Kidney (tissue), 14 donors: ENCODE data around the gene AFF3. TPM values are rescaled to one million over a fixed set of nuclear protein-coding genes. Genes with fewer than 3 reads are reported as not detected.

Experiments used
- DNase-seq, 5 donors: peaks; one replicate each; pipeline ENCODE4 v3.0.0-alpha.2; 2013 to 2020
- FAIRE-seq: peaks from 2 replicates; lab custom pipeline; 2012; peaks lifted over from hg19 to GRCh38; lab: Jason Lieb, UNC
- H3K27ac ChIP-seq, 2 donors: one replicate each; pipeline ENCODE4 v1.7.0; 2013; ENCODE audit warnings: low read depth in 2 of 2, low read length in 2 of 2, inconsistent platforms in 1 of 2
- H3K27me3 ChIP-seq: one replicate; pipeline ENCODE4 v1.7.1; 2013; ENCODE audit warnings: low read length, inconsistent platforms; ENCODE audit not compliant: control insufficient read depth, insufficient read depth
- H3K36me3 ChIP-seq, 3 donors: one replicate each; pipeline versions ENCODE4 v1.7.0 to v1.7.1; 2013; ENCODE audit warnings: low read length in 3 of 3, control low read depth in 1 of 3, inconsistent platforms in 1 of 3; ENCODE audit not compliant: insufficient read depth in 3 of 3, control insufficient read depth in 2 of 3
- H3K4me1 ChIP-seq, 3 donors: one replicate each; pipeline versions ENCODE4 v1.7.0 to v1.7.1; 2013; ENCODE audit warnings: low read length in 3 of 3, inconsistent platforms in 1 of 3, low read depth in 1 of 3; ENCODE audit not compliant: control insufficient read depth in 2 of 3, insufficient read depth in 2 of 3
- H3K4me3 ChIP-seq, 3 donors: one replicate each; pipeline versions ENCODE4 v1.7.0 to v1.8.1; 2013; ENCODE audit warnings: low read length in 3 of 3, control low read depth in 1 of 3, inconsistent platforms in 1 of 3
- H3K9ac ChIP-seq, 3 donors: one replicate each; pipeline versions ENCODE4 v1.7.0 to v1.7.1; 2013; ENCODE audit warnings: low read length in 3 of 3, control low read depth in 1 of 3, inconsistent platforms in 1 of 3
- H3K9me3 ChIP-seq, 3 donors: one replicate each; pipeline versions ENCODE4 v1.7.0 to v1.7.1; 2013; ENCODE audit warnings: low read length in 3 of 3, control low read depth in 1 of 3, inconsistent platforms in 1 of 3; ENCODE audit not compliant: control insufficient read depth in 2 of 3, insufficient read depth in 1 of 3
- intact Hi-C: fragments of 100-400 bp; cut with DNase I; formaldehyde crosslinking; loops from one replicate; pipeline ENCODE4 v1.11.1; 2022
- polyA plus RNA-seq: library from polyadenylated mRNA; stranded (reverse); fragments of 350-450 nt; fragmentation: Illumina TruSeq; extraction: RNeasy Lipid Tissue Mini Kit (QIAGEN cat#74804); gene quantifications from one replicate; pipeline ENCODE4 v1.2.3, GENCODE V29; 2014; ENCODE audit warnings: low read depth, low replicate concordance; ENCODE audit not compliant: insufficient read depth
- total RNA-seq: library from RNA; stranded (reverse); fragmentation: NEBNext Ultra II Directional; extraction: Animal tissue kit (Norgen Biotek cat#: 25700); gene quantifications from one replicate; pipeline ENCODE4 v1.2.1, GENCODE V29; 2021
- TF ChIP-seq, protein P1 (sequence below): IDR thresholded peaks from 3 replicates; pipeline ENCODE4 v1.5.1; 2012; ENCODE audit warnings: mild to moderate bottlenecking, moderate library complexity, borderline replicate concordance; ENCODE audit not compliant: insufficient read depth; ENCODE audit errors: extremely low read depth
- donor health status: control.
- donor health status: control.
- donor health status: control.
- donor health status: control.
- donor health status: control.
- donor health status: DM: yes; HTN: yes; CAD: no.
- donor health status: Normal renal cell carcinoma (clear cell type).

AFF3 gene
- total and polyA plus RNA-seq, 2 donors from 2014 or later, result 0.65 to 11.0 TPM

DNA sequence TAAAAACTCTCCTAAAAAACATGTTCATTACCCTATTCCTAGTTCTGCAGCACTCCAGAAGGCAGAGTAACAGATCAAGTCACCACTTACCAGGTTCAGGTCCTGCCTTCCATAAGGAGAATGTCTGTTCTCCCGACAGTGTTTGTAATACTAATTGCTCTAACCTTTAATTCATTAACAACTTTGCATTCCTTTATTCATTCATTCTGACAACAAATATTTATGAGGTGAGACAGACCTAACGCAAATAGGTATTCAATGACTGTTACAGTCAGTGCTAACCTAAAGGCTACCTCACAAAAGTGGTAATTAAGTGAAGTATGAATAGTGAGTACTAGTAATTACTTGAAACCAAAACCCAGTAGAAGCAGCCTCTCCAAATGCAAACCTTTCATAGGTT lies 224.0 kb downstream of the AFF3 start:
- Histone ChIP-seq H3K27me3 (no peaks in the 10 kb centered on the region), H3K27ac (no peak overlapping the region), H3K9ac (no peak overlapping the region), H3K36me3 (no peaks in the 10 kb centered on the region), H3K9me3 (peaks cover 0 to 12% (median 0%) of the 10 kb centered on the region in 3 donors), H3K4me1 (no peaks in the 10 kb centered on the region), H3K4me3 (no peak overlapping the region)
- intact Hi-C loops, result no loop called here
- TF ChIP-seq, protein P1, sequence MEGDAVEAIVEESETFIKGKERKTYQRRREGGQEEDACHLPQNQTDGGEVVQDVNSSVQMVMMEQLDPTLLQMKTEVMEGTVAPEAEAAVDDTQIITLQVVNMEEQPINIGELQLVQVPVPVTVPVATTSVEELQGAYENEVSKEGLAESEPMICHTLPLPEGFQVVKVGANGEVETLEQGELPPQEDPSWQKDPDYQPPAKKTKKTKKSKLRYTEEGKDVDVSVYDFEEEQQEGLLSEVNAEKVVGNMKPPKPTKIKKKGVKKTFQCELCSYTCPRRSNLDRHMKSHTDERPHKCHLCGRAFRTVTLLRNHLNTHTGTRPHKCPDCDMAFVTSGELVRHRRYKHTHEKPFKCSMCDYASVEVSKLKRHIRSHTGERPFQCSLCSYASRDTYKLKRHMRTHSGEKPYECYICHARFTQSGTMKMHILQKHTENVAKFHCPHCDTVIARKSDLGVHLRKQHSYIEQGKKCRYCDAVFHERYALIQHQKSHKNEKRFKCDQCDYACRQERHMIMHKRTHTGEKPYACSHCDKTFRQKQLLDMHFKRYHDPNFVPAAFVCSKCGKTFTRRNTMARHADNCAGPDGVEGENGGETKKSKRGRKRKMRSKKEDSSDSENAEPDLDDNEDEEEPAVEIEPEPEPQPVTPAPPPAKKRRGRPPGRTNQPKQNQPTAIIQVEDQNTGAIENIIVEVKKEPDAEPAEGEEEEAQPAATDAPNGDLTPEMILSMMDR, result no peak
- FAIRE-seq, result no peak
- DNase-seq, result no peak

DNA sequence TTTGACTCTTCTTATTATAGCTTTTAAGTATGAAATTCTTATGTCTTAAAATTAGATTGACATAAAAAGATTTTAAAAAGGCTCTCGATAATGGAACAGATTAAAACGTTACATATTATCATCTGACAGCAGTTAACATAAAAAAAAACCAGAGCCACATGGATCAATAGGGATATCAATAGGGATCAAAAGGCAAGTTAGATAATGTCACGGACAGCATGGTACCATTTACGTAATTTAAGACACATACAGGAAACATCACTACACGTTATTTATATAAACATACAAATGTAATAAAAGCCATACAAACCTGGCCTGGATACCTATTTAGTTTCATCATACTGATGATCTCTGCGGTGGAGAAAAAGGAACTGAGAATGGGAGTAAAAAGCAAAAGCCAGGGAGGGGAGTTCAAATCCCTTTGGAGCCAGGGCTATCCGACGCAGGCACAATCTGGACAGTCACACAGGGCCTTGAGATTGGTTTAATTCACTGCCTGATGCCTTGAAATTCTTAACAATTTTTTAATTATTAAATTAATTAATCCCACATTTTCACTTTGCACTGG lies 227.2 kb downstream of the AFF3 start:
- H3K4me3 ChIP-seq, result no peak overlapping the region
- no peaks in the 10 kb centered on the region for H3K27me3 ChIP-seq
- H3K4me1 ChIP-seq, result no peaks in the 10 kb centered on the region
- intact Hi-C loops, result no loop called here
- no peaks in the 10 kb centered on the region for H3K9me3 ChIP-seq
- H3K27ac ChIP-seq, result no peak overlapping the region
- no peak overlapping the region for H3K9ac ChIP-seq
- DNase-seq (no peak), FAIRE-seq (no peak)
- TF ChIP-seq, protein P1, result no peak
- no peaks in the 10 kb centered on the region for H3K36me3 ChIP-seq

DNA sequence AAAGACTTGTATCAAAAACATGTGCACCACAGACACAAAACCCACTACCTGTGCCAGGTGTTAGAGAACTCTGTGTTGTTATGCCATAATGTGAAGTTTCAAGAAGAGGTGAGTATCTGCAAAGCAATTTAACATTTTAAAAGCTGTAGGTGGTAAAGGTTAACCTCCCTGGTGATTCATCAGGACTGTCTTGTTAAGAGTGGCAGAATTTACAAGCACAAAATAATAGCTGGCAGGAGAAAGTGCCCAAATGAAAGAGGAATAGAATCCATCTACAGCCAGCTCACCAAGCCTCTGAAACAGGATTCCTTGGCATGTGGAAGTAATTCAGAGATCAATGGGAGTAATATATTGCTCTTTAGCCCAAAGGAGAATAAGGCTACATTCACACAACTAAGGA lies 230.7 kb downstream of the AFF3 start:
- Histone ChIP-seq H3K27ac (no peak overlapping the region), H3K4me3 (no peak overlapping the region), H3K9ac (no peak overlapping the region), H3K4me1 (no peaks in the 10 kb centered on the region), H3K9me3 (no peaks in the 10 kb centered on the region), H3K27me3 (no peaks in the 10 kb centered on the region), H3K36me3 (no peaks in the 10 kb centered on the region)
- intact Hi-C loops, result no loop called here
- DNase-seq, result no peak
- no peak for FAIRE-seq
- TF ChIP-seq, protein P1, result no peak

DNA sequence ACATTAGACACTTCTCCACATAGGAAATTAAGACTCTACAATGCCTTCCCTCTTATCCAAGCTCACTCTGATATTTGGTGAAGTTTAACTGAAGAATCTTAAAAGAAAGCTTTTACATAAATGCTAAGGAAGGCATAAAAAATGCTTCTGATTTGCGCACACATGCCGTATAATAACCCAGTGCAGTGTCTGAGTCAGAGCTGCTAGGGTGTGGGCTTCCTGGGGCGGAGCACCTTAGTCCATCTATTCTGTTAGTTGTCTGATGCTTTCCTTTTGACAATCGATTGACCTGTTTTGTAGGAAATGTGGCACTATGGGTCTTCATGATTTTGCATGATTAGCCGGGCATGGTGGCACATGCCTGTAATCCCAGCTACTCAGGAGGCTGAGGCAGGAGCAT lies 231.5 kb downstream of the AFF3 start:
- no peaks in the 10 kb centered on the region for H3K36me3 ChIP-seq
- H3K27ac ChIP-seq, result no peak overlapping the region
- FAIRE-seq (no peak), DNase-seq (no peak)
- no peaks in the 10 kb centered on the region for H3K4me1 ChIP-seq
- intact Hi-C loops, result no loop called here
- TF ChIP-seq, protein P1, result no peak
- H3K27me3 ChIP-seq, result no peaks in the 10 kb centered on the region
- no peak overlapping the region for H3K9ac ChIP-seq
- no peaks in the 10 kb centered on the region for H3K9me3 ChIP-seq
- H3K4me3 ChIP-seq, result no peak overlapping the region
